OCI-M2 (cell line): ENCODE results near the gene CYFIP2.

ENCODE experiments used
- DNase-seq: peaks from one replicate; lab custom pipeline; 2025; ENCODE audit not compliant: unreplicated experiment; lab: John Stamatoyannopoulos, UW

CYFIP2 gene

DNA sequence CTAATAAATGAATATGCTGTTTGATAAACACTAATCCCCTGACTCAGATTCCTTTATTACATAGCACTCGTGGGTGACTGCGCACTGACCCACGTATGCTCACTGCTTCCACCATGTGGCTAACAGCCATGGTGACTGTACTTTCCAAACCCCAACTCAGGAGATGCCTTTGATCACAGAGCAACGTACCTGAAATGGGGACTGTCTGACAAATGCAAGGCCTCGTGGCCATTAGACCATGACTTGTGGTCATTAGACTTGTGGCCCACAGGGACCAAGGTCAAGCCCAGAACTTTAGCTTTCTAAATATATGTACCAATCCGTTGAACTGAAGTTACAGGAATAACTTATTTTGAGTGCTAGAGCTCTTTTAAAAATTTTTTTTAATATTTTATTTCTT lies 46.6 kb downstream of the CYFIP2 start:
- DNase-seq = no peak

- no peak for DNase-seq
These were observed 56.7 kb downstream of the CYFIP2 start for GRCh38 chr5:157322581-157322980.

- no peak for DNase-seq
These were observed 57.3 kb downstream of the CYFIP2 start for GRCh38 chr5:157323107-157323706.

DNA sequence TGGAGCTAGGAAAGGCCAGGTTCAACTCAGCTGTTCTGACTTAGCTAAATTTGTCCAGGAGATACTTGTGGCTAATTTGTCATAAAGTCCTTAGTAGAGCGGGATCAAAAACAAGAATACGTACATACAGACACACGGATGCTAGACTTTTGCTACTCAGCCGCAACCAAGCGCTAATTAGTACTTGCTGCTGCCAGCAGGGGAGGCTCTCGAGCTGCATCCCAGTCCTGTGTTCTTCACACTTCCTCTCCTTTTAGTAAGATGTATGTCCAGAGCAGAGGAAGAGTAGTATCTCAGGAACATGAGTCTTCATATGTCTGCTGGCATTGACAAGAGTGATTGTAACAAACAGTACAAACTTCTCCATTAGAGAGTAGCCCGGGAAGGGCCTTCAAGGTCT lies 58.3 kb downstream of the CYFIP2 start:
- DNase-seq = no peak

DNA sequence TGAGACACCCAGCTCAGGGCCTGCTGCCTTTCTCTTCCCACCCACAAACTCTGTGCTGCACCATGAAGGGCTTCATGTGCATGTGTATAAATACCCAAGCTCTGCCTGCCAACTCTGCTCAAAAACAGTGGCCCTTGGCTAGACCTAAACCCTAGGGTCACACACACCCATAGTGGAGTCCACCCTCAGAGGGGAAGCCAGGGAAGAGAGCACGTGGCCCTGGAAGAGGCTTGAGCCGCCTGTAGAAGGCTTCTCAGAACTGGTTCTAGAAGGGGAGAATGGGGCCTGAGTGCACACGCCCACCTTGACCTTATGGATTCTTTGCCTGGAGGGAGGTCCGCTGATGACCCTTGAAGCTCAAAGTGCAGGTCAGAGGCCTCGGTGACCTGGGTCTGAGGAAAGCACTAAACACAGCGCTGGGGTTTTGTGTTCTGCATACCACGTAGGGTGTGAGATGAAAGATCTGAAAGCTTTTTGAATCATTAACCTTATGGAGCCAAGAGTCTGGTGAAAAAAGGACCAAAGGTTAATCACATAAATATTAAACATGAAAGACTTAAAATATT lies 60.6 kb downstream of the CYFIP2 start:
- no peak for DNase-seq

DNA sequence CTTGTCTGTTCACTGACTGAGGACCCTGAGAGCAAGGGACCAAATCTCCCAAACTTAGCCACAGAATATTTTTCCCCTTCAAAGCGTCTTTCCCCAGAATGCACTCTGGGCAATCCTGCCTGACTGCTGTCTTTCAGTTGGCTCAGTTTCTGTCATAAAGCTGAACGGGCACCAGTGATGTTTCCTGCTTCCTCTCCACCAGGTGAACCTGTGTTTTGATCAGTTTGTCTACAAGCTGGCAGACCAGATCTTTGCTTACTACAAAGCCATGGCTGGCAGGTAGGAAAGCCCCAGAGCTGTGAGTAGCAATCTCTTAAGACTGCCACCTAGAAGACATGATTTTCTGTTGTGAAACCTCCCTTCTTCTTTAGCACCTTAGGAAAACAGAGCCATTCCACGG lies 61.8 kb downstream of the CYFIP2 start:
- DNase-seq = no peak

DNA sequence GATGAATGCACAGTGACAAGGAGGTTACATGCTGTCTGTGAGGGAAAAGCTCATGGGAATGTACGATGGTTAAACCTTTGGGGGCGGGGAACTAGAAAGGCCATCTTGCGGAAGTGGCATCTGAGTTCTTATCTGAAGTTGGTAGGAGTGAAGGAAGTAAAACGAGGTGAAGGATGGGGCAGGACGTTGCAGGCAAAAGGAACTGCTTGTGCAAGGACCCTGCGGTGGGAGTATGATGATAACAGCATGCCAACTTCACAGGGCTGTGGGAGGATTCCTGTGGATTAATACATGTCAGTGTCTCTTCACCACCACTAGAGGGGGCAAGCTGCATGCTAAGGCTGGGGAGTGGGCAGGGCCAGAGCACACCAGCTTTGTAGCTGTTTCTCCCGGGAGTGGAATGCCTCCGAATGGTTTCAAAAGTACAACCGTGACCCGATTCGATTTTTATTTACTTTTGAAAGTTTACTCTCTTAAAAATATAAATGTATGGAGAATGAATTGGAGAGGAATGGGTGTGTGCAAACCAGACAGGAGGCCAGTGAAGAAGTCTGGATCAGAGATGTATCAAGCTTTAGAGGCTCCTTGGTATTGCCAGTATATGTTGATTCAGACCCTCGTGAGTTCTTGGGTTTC lies 62.5 kb downstream of the CYFIP2 start:
- DNase-seq = no peak

GRCh38 chr5:157331807-157332206 lies 65.9 kb downstream of the CYFIP2 start:
- DNase-seq = no peak

DNA sequence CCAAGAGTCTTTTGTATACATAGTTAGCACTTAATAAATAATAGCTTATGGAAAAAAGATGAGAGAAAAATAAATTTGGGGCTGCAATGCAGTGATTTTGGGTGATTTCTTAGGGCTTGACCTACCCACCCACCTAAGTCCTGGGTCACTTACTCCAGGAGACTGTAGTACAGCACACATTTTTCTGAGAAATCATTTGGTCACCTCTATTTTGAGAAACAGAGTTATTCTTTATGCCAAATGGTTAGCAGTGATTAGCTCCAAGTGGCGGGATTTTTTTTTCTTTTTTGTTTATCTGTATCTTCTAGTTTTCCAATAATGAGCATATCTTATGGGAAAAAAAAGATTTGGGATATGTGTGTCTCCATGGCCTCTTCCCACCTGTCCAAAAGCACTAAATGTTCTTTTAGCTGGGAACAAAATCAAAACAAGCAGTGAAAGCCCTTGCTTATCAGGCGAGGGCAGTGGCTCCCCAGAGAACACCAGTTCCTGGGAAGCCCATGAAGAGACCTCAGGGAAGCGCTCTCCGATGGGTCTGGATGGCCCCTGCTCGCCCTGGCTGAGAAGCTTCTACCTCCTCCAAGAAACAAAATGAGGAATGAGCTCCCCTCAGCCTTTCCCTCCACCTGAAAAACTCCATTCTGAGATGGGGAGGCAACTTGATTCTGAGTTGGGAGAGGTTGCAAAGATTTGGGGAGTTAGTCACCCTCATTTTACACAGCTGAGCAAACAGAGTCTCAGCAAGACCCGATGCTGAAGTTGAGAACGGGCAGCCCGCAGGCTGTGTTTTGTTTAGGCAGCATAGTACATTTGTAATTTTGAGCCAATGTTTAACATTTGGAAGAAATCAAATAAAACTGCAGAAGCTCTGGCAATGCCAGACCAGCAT lies 69.9 kb downstream of the CYFIP2 start:
- DNase-seq = no peak

DNA sequence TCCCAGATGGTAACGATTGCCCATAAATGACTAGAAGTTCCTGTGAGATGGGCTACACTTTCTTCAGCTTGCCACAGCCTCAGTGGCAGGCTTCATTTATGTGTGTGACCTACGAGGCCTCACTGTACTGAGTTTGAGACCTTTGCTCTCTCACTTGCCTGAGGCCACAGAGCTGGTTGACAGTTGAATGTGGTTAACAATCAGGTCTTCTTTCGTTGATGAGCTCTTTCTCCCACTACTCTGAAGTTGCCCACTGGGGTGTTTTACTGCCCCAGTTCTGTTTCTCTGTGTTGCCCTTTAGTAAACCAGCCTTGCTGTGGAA lies 70.5 kb downstream of the CYFIP2 start:
- no peak for DNase-seq

DNA sequence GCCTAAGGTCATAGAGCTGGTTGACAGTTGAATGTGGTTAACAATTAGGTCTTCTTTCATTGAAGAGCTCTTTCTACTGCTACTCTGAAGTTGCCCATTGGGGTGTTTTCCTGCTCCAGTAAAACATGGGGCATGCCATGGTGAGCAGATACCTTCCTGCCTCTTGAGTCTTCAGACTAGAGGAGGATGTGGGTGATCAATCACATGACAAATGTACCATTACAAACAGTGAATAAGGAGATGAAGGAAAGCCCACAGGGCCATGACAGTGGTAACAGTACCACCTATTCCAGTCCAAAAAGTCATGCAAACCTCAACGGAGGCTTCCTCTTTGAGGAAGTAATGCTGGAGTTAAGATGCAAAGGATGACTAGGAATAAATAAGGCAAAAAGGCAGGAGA lies 73.5 kb downstream of the CYFIP2 start:
- no peak for DNase-seq

GRCh38 chr5:157342822-157343402 lies 77.0 kb downstream of the CYFIP2 start:
- DNase-seq = no peak

DNA sequence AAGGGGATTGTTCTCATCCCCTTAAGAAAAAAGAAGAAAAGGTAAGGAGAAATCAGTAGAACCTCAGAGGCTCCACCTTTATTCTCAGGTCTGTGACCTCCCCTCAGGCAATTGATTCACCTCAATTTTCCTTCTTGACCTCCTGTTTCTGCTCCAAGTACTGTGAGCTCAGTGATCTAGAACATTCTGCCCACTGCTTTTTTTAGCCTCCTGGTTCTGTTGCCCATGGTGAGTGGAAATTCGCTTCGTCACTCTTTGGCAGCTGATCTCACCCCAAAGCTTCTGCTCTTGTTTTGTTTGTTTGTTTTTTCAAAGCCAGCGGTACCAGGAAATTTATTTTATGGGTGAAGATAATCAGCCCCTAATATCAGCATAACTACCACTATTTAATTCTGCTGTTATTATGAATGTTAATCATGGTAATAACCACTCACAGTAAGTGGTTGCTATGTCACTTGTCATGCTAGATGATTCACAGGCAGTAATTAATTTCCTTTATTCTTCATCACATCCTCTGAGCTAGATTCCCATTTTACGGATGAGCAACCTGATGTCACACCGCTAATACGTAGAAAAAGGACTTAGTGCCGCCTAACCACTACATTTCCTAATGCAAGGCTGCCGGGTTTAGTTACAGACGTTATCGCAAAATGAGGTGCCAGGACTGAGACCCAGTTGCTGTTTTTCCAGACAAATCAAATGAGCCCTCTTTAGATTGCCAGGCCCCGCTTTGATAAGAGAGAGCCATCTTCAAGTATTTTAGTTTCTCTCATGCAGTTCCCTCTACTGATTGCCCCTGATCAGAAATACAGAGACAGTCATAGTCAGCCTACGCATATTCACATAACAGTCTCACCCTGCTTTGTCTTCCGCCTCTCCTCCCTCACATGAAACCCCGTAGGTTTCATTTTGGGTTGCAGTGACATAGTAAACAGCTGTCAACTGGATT lies 78.2 kb downstream of the CYFIP2 start:
- no peak for DNase-seq

GRCh38 chr5:157345067-157345466 lies 79.1 kb downstream of the CYFIP2 start:
- no peak for DNase-seq

DNA sequence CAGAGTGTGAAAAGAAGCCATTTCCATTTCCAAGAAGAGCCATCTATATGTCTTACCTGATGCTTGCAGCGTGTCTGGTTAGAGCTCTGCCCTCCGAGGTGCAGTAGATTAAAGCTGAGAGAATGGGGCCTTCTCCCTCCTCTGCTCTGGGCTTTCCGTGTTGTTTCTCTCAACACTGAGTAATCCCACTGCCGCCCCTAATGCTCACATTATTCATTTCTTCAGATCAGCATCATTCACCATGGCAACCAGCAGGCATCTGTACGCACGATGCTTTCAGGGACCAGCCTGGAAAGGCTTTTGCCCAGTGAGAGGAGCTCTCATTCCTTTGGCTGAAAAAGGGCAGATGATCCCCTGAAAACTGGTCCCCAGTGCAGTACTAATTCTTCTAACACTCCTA lies 79.6 kb downstream of the CYFIP2 start:
- no peak for DNase-seq

DNA sequence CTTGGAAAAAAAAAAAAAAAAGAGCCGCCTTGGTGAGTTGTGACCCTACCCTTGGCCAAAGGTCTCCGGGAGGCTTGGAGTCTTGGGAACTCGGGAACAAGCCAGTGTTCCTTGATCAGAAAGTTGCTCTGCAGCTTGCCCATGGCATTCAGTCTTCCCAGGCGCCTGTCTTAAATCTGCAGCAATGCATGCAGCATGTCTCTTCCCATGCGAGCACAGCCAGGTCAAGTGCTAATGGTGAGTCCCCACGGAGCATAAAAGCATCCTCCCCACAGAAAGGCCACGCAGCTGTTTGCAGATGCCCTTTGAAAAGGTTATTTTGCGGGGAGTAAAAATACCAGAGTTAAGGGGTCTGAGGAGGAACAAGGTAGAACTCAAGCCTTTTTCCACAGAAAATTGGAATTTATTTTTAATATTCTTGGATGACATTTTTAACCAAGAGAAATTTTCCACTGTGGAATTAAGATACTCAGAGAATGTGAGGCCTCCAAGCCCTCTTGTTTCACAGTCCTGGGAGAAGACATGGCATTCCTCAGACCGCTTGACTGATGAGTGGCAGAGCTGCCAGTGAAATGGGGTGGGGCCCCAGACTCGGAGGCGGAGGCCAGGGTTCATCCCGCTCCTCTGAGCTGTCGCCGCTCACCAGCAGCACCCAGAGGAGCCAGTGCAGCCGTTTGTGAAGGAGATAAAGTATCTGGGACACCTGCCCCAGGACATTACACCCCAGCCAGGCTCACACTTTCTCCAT lies 81.6 kb downstream of the CYFIP2 start:
- DNase-seq = no peak

- no peak for DNase-seq
These were observed 82.1 kb downstream of the CYFIP2 start for GRCh38 chr5:157348049-157348400.

- DNase-seq = no peak
These were observed 85.2 kb downstream of the CYFIP2 start for GRCh38 chr5:157350939-157351801.

DNA sequence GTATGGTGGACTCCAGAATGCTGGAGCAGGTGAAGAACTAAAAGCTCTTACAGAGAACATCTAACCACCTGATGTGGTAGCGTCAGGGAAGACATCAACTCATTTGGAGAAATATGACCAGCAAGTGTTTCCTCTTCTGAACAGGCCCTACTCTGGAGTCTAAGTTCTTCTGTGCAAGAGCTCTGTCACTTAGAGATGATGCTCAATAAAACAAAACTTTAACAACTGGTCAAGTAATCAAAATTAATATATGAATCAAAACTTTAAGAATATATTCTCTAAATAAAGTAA lies 85.8 kb downstream of the CYFIP2 start:
- DNase-seq = no peak
